GM19023 (cell line): ENCODE measurements around the gene TSPAN1.

Experiments used
- ATAC-seq: cut with Tn5 transposase; IDR thresholded peaks from one replicate; pipeline ENCODE4 v1.9.1; 2021; ENCODE audit warnings: mild to moderate bottlenecking, moderate library complexity; ENCODE audit not compliant: unreplicated experiment

TSPAN1 gene

GRCh38 chr1:46186076-46186475, 11.2 kb downstream of the TSPAN1 start:
- ATAC-seq, result no peak

DNA sequence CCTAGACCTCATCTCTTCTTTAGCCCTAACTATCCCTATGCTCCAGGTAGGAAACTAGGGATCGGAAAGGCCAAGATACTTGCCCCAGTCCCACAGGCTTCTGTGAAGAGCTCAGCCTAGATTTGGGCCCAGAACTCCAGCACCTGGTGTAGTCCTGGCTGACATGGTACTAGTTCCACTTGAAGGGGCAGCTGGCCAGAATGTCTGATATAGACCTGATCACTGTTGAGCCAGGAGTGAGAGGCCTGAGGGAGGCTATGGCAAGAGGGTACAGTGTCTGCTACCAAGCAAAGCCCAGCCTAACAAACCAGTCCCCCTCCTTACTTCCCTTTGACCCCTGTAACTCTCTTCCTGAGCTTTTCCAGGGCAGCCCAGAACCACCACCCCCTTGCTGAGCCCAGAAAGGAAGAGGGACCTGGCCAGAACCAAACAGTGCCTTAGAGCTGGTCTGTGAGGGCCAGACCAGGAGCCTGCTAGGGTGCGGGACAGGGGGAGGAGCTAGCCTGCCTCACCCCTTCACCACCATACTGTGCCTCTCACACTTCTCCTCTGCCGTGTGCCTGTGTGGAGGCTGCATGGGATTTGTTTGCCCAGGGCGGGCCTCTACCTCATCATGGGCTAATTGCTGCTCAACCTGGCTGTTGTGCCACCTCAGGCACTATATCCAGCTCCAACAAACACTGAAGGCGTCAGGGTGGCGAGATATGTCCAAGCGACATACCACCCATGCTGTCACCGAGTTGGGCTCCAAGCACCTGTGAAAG, 12.4 kb downstream of the TSPAN1 start:
- ATAC-seq, result no peak

GRCh38 chr1:46188295-46189030, 13.6 kb downstream of the TSPAN1 start:
- no peak for ATAC-seq

GRCh38 chr1:46190539-46190938, 15.7 kb downstream of the TSPAN1 start:
- no peak for ATAC-seq

GRCh38 chr1:46191033-46191701, 16.3 kb downstream of the TSPAN1 start:
- ATAC-seq, result no peak

DNA sequence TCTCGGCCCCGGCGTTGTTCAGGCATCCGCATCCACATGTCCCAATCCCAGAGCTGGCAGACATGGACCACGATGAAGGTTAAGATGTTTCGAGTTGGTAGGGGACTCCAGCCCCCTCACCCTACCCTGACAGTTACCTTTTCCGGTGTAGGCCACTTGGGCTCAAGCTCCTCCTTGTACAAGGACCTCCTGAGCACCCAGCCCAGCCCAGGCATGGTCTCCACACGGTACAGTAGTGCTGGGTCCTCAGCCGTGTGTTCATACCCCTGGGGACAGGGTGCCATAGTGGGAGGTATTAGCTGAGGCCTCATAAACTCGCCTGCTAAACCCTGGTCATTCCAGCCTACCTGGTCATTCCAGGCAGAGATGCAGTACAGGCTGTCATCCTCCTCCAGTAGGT, 17.3 kb downstream of the TSPAN1 start:
- ATAC-seq, result no peak

- no peak for ATAC-seq
Observed at GRCh38 chr1:46193285-46193684, 18.4 kb downstream of the TSPAN1 start.

GRCh38 chr1:46193984-46194570, 19.2 kb downstream of the TSPAN1 start:
- no peak for ATAC-seq

- ATAC-seq, result no peak
Observed at GRCh38 chr1:46194641-46195193, 19.8 kb downstream of the TSPAN1 start.

GRCh38 chr1:46196609-46197008, 21.7 kb downstream of the TSPAN1 start:
- no peak for ATAC-seq

- ATAC-seq, result no peak
Observed at GRCh38 chr1:46197560-46197963, 22.7 kb downstream of the TSPAN1 start.

GRCh38 chr1:46197964-46198811, 23.3 kb downstream of the TSPAN1 start, which contains the start of gene POMGNT1:
Gene POMGNT1, minus strand, starts transcription at chr1:46198434. Its CDS starts 613 bp downstream, at chr1:46197821.
- peak; percentile 93 for ATAC-seq

DNA sequence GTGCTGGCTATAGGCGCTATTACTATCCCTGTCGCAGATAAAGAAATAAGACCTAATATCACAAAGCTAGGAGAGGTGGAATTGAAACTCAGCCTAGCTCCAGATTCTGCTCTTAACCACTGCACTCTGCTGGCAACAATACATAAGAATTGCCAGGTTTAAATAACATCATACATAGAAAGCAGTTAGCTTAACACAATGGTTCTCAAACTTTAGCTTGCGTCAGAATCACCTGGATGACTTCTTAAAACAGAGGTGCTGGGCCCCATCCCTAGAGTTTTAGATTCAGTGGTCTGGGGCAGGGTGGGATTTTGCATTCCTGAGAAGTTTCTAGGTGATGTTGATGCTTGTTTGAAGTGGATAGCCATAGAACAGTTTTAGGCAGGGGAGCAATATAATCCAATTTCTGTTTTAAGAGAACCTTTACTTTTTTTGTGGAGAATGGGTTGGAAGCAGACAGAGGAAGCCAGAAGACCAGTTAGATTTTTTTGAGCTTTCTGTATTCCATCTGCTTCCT, 24.4 kb downstream of the TSPAN1 start:
- ATAC-seq, result no peak

DNA sequence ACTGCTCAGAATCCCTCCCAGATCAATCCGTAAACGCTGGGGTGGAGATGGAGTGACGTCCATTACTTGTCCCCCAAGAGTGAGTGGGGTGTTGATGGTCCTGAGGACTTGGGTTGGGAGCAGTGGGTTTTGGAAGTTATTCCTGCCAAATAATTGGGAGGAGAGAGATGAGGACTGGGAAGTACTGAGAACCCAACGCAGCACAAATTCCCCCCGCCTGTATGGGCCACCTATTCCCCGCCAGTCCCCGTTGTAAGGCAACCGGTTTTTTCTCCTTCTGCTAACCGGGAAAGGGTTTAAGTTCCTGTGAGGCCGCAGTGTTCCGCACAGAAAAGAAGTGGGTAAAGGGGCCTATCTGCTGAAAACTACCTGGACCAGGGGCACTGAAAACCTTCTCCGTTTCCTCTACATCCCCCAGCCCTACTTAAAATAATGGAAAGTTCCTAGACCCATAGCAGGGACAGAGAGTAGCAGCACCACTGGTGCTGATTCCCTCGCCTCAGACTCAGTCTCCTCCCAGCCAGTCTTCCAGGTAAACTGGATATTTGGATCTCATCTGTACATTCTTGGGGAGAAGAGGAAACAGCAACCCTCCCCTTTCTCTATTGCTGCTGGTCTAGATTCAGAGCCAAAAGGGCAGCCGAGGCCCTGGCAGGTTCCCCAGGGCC, 29.0 kb downstream of the TSPAN1 start:
- ATAC-seq, result no peak

GRCh38 chr1:46204406-46204742, 29.5 kb downstream of the TSPAN1 start:
- no peak for ATAC-seq

- no peak for ATAC-seq
Observed at GRCh38 chr1:46205141-46205540, 30.3 kb downstream of the TSPAN1 start.

DNA sequence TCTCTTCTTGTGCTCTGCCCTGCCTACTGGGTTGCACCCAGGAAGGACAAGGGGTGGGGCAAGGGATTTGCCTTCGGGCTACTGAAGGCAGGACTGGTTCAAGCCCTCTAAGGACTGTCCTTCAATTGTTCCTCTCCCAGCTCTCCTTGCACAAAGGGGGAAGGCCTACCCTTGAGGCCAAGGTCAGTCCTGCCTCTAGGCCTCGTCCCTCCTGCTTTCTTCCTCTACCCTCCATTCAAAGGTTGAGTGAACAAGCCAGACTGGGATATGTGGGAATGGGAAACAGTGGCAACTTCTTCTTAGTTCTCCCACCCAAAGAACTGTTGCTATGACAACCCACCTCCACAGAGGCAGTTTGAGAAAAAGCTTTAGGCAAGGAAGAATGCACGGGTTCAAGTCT, 30.9 kb downstream of the TSPAN1 start:
- ATAC-seq, result no peak

GRCh38 chr1:46206399-46206798, 31.5 kb downstream of the TSPAN1 start:
- no peak for ATAC-seq

DNA sequence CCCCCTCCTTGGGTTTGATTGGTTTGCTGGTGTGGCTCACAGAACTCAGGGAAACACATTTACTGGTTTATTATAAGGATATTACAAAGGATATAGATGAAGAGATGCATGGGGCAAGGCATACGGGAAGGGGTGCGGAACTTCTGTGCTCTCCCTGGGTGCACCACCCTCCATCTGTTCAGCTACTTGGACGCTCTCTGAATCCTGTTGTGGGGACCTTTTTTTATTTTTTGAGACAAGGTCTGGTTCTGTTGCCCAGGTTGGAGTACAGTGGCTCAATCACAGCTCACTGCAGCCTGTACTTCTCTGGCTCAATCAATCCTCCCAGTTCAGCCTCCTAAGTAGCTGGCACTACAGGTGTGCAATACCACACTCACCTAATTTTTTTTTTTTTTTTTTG, 35.7 kb downstream of the TSPAN1 start:
- no peak for ATAC-seq
